GM18526 (cell line): ENCODE results near the gene VRK3.
A peak's percentile ranks its signal among the peaks of the same experiment; 100 is the strongest.

Source experiments
- POLR2A ChIP-seq: IDR thresholded peaks from 3 replicates; pipeline ENCODE4 v1.6.1; 2011; ENCODE audit not compliant: insufficient read length; ENCODE audit errors: extremely low read depth

The VRK3 gene

DNA sequence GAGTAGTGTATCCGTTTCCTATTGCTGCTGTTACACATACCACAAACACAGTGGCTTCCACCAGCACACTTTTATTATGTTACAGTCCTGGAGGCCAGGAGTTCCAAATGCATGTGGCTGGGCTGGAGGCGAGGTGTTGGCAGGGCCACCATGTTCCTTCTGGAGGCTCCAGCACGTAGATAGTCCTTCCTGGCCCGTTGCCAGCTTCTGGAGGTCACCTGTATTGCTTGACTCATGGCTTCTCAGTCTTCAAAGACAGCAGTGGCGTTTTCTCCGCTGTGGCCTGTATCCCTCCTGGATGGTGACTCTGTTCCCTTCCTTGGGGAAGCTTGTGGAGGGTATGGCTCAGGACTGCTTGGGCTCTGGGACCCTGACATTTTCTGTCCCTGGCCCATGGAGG lies 15.8 kb upstream of the VRK3 start:
- TF ChIP-seq POLR2A, result no peak

DNA sequence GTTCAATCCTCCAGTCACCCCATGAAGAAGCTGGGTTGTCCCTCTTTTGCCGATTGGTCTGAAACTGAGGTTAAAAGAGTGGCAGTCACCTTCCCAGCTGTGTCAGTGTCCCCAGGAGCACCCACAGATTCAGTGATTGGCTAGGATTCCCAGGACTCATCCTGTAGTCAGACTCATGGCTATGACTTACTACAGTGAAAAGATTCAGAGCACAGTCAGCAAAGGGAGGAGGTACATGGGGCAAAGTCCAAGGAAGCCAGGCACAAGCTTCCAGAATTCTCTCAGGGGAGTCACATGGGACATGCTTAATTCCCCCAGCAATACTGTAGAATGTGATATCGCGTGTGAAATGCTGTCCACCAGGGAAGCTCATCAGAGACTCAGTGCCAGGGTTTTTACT lies 14.8 kb upstream of the VRK3 start:
- no peak for TF ChIP-seq POLR2A

DNA sequence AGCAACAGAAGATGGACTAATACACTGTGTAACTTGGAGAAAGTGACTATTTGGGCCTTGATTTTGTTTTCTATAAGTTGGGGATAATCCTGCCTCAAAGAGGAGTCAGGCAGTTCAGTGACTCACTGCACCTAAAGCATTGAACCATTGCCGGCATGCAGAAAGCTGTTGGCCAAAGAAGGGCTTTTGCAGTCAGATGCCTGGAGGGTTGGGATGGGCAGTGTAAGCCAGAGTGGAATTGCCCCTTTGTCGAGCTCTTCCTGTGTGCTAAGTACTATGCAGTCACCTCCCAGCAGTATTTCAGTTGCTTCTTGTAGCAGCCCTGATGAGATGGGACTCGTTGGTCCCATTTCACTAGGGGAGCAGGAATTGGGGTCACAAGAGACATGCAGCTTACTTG lies 11.7 kb upstream of the VRK3 start:
- no peak for TF ChIP-seq POLR2A

DNA sequence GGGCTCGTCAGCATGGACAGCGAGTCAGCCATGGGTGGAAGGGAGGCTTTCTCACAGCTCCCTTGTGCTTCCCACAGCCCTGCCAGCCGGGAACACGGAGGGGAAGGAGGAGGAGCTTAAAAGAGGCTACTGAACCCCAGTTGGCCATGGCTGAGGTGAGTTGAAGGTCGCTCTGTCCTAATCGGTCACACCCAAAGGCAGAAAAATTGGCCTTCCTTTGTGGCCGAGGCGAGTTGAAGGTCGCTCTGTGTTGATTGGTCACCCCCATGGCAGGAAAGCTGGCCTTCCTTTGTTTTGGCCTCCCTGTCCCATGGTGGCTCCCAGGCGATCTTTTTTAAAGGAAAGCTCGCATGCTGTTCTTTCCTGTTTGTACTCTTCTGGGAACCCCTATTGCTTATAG lies 5.8 kb upstream of the VRK3 start:
- TF ChIP-seq POLR2A, result no peak

DNA sequence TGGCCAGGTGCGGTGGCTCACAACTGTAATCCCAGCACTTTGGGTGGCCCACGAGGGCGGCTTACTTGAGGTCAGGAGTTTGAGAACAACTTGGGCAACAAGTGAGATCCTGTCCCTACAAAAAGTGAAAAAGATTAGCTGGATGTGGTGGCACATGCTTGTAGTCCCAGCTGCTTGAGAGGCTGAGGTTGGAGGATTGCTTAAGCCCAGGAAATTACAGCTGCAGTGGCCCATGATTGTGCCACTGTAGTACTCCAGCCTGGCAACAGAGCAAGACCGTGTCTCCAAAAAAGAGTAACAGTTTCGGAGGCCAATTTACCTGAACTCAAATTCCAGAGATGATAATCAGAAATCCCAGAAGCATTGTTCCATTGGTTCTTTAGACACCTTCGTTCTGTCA lies 5.1 kb upstream of the VRK3 start:
- TF ChIP-seq POLR2A, result no peak

DNA sequence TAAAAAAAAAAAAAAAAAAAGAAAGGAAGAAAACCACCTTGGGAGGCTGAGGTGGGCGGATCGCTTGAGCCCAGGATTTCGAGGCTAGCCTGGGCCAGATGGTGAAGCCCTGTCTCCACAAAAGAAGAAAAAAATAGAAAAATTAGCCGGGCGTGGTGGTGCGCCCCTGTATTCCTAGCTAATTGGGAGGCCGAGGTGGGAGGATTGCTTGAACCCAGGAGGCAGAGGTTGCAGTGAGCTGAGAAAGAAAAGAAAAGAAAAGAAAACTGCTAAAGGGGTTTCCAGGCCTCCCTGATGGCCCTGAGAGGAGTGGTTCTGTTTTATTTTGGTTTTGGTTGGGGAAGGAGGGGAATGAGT lies 1.4 kb upstream of the VRK3 start:
- no peak for TF ChIP-seq POLR2A

DNA sequence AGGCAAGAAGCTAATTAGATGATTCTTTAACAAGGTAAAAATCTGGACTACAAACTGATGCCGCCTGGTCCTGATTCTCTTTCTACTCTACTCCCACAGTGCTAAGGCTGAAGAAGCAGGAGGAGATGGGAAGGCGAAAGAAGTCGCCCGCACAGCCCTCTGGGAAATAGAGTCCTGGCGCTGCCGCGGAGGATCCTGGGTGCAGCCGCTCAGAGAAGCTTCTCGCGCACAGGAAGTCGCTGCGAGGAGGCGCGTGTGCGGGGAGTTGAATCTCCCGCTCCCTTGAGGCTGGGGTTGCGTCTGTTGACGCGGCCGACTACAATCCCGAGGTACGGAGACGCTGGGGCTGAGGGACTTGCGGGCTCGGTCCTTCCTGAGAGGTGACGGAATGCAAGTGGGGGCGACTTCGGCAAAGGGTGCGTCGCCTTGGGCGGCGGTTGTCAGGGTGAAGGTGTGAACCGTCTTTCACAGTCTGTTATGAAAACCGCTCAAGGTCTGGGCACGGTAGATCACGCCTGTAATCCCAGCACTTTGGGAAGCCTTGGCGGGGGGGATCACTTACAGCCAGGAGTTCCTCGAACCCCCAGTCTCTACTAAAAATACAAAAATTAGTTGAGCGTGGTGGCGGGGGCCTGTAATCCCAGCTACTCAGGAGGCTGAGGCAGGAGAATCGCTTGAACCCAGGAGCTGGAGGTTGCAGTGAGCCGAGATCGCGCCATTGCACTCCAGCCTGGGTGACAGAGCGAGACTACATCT lies 800 bp upstream of the VRK3 start, which contains the start of gene ZNF473:
Gene ZNF473 (plus strand): TSS at position 212 of the 756 bp plus-strand sequence. CDS start 5,078 bp downstream, outside the sequence.
- peak; percentile 75 for TF ChIP-seq POLR2A

DNA sequence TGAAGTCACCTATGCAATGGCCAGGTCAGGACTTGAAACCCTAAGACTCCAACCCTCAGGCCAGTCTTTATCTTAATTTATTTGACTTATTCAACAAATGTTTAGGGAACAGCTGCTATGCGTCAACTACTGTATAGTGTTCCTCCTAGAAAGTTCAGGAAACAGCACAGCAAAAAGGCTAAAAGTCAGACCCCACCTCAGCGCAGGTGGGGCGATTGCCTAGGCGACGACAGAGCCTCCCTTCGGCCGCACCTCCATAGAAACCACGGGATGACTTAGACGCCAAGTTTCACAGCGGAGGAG lies 502 bp downstream of the VRK3 start:
- no peak for TF ChIP-seq POLR2A

DNA sequence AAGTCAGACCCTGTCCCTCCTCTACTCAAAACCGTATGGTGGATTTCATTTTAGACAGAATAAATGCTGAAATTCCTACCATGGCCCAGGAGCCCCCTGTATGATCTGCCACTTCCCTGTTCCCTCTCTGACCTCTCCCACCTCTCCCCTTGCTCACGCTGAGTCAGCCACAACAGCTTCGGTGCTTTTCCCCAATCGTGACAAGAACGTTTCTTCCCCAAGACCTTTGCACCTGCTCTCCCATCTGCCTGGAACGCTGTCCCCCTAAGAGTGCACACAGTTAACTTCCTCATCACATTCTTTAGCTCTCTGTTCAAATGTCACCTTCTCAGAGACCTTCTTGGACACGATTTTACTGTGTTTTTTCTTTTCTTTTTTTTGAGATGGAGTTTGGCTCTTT lies 2.3 kb downstream of the VRK3 start:
- no peak for TF ChIP-seq POLR2A

DNA sequence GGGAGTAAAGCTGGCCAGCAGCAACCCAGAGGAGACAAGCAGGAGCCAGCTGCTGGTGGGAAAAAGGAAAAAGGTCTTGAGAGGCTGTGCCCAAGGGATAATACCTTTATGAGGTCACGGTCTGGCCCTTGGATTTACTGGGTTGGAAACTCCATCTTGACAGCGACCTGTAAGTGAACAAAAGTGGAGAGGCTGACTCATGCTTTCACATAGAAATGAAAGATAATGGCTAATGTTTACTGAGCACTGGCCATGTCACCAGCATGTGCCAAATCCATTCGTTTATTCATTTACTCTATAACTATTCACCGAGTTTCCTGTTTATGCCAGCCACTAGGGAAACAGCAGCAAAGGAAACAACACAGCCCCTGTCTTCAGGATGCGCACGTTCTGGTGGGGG lies 4.7 kb downstream of the VRK3 start:
- no peak for TF ChIP-seq POLR2A

DNA sequence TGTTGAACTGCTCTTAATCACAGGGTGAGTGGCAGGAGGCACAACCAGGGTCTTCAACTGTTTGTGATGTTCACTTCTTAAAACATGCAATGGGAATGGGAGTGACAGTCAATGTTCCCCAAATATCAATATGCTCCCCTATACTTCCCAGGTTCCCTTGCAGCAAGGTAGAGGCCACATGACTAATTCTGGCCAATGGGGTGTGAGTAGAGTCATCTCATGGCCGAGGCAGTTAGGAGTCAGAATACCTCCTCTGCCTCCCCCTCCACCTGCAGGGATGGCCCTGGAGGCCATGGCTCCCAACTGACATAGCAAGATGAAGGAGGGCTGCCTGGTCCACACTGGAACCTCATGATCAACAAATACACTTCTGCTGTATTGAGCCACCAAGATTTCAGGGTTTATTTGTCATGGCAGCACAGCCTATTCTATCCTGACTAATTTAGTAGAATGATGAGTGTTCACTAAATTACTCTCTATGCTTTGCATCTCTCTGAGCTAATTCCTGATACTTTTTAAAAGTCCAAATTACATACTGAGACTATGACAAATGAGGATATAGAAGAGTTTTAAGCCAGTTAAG lies 8.9 kb downstream of the VRK3 start:
- no peak for TF ChIP-seq POLR2A

DNA sequence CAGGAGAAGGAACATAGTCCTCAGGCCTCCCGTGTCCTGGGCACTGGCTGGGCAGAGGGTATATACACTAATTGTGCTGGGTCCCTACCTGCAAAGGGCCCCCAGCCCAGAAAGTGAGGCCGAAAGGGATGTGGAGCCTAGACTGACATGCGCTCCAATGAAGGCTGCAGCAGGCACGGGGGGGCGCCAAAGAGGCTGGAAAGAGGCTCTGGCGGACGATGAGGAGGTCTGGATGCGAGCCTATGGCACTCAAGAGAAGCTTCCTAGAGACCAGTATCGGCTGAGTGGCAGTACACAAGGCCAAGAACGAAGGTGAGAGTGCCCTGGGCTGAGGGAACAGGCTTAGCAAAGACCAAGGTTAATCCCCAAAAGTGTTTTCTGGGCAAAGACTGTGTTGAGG lies 16.6 kb downstream of the VRK3 start:
- no peak for TF ChIP-seq POLR2A

DNA sequence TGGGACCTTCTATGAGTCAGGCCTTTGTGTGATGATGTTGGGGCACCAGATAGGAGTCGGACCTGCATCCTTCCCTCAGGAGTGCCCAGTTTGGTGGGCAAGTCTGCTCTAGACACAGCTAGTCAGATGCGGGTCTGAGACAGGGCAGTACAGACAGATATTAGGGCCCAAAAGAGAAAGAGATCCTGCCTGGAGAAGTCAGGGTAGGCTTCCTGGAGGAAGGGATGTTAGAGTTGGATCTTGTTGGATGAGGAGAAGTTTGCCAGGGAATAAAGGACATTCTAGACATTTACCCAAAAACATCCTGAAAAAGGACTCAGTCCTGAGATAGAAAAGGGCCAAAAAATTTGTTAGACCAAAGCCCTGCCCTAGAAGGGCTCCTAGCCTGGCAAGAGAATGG lies 17.2 kb downstream of the VRK3 start:
- no peak for TF ChIP-seq POLR2A

DNA sequence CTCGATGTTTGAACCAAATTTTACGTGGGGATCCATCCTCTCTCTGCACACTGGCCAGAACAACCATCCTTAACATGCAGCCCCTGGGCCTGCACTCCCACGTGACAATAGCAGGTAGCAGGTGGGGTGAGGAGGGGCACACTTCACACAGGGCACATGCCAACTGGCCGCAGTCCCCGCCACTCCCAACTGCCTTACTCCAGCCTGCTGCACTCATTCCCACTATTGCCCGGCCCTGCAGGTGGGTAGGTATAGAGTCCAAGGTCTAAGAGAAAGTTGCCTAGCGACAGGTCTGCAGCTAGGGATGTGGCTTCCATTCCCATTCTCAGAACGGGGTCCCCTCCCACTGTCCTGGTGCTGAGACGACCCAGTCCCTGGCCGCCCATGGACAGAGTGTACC lies 18.0 kb downstream of the VRK3 start:
- TF ChIP-seq POLR2A, result no peak

DNA sequence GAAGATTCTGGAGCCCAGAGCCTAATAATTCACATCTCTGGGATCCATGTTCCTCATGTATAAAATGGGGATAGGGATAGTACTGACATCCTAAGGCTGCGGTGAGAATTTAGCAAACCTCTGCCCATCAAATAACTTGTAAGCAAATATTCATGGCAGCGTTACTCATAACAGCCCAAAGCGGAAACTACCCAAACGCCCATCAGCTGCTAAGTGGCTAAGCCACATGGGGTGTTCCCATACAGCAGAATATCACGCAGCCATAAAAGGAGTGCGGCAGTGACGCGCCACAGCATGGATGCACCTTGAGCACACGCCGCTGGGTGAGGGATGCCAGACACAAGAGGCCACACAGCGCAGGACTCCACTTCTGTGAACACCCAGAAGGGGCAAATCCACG lies 19.7 kb downstream of the VRK3 start:
- no peak for TF ChIP-seq POLR2A

DNA sequence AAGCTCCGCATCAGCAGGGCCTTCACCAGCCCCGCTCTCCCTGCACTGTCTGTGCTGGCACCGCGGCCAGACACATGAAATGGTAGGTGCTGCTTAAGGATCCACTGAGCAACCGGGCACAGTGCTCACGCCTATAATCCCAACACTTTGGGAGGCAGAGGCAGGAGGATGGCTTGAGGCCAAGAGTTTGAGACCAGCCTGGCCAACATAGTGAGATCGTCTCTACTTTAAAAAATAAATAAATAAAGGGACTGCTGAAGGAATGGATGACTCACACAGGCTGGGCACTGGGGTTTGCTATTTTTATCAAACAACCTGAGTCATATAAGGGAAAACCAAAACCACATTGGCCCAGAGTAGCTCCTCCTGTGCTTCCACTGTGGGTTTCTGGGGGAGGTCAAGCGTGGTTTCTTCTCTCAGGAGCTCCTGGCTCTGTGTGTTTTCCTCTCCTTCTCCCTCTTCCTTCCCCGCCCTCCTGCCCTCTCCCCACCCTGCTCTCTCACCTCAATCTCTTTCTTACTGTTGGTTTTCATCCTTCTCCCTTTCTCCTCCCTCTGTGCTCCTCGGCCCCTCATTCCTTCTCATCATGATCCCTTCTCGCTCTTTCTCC lies 21.3 kb downstream of the VRK3 start:
- no peak for TF ChIP-seq POLR2A
